ENCODE results near the gene ISG20. TPM values are rescaled to one million over a fixed set of nuclear protein-coding genes. Genes with fewer than 3 reads are reported as not detected.

Gene ISG20
- total and polyA plus RNA-seq, 4 donors = 6.8 to 36.5 (median 14.3) TPM

DNA sequence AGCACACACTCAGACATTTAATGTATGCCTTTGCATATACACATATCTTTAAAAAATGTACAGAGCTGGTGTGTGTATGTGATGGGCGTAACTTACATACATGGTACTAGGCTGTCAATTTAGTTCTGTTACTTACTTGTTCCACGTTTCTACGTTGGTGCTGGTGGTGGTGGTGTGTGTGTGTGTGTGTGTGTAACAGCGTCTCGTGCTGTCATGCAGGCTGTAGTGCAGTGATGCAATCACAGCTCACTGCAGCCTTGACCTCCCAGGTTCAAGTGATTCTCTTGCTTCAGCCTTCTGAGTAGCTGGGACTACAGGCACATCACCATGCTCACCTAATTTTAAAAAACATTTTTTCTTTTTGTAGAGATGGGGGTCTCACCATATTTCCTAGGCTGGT is 64.2 kb downstream of the ISG20 start:
- Histone ChIP-seq H3K27ac (ENCODE audit: low read depth in 1 of 2, low read length in 2 of 2) (no peak overlapping the region), H3K27me3 (ENCODE audit: control insufficient read depth in 4 of 4, insufficient read depth in 4 of 4, low read length in 3 of 4) (peaks cover 0 to 8% (median 4%) of the 10 kb centered on the region in 4 donors), H3K4me1 (ENCODE audit: control insufficient read depth in 4 of 4, insufficient read depth in 4 of 4, low read length in 3 of 4) (peaks cover 0 to 4% (median 0%) of the 10 kb centered on the region in 4 donors), H3K9me3 (ENCODE audit: control insufficient read depth in 4 of 4, low read length in 3 of 4) (no peaks in the 10 kb centered on the region), H3K9ac (ENCODE audit: low read depth in 1 of 2, low read length in 2 of 2) (no peak overlapping the region), H3K4me3 (ENCODE audit: low read depth in 1 of 3, low read length in 3 of 3) (no peak overlapping the region), H3K36me3 (ENCODE audit: control insufficient read depth in 4 of 4, insufficient read depth in 3 of 4, low read depth in 1 of 4, low read length in 3 of 4) (no peaks in the 10 kb centered on the region)
- no peak for TF ChIP-seq FOXA2 (IDR thresholded peaks at IDR 0.05)
- no peak for TF ChIP-seq JUND (IDR thresholded peaks at IDR 0.05)
- no peak for TF ChIP-seq TAF1 (conservative IDR thresholded peaks at IDR 0.05)
- TF ChIP-seq, protein P1, sequence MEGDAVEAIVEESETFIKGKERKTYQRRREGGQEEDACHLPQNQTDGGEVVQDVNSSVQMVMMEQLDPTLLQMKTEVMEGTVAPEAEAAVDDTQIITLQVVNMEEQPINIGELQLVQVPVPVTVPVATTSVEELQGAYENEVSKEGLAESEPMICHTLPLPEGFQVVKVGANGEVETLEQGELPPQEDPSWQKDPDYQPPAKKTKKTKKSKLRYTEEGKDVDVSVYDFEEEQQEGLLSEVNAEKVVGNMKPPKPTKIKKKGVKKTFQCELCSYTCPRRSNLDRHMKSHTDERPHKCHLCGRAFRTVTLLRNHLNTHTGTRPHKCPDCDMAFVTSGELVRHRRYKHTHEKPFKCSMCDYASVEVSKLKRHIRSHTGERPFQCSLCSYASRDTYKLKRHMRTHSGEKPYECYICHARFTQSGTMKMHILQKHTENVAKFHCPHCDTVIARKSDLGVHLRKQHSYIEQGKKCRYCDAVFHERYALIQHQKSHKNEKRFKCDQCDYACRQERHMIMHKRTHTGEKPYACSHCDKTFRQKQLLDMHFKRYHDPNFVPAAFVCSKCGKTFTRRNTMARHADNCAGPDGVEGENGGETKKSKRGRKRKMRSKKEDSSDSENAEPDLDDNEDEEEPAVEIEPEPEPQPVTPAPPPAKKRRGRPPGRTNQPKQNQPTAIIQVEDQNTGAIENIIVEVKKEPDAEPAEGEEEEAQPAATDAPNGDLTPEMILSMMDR (IDR thresholded peaks at IDR 0.05; ENCODE audit: low read depth, low read length, missing input control) = no peak
- no peak for TF ChIP-seq EGR1 (IDR thresholded peaks at IDR 0.05; ENCODE audit: low read depth in 2 of 2)
- no peak for TF ChIP-seq REST (IDR thresholded peaks at IDR 0.05)
- TF ChIP-seq, protein P2, sequence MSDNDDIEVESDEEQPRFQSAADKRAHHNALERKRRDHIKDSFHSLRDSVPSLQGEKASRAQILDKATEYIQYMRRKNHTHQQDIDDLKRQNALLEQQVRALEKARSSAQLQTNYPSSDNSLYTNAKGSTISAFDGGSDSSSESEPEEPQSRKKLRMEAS (IDR thresholded peaks at IDR 0.05) = no peak
- no peak for TF ChIP-seq HNF4G (IDR thresholded peaks at IDR 0.05)
- TF ChIP-seq RXRA (IDR thresholded peaks at IDR 0.05) = no peak
- TF ChIP-seq NR2F2 (IDR thresholded peaks at IDR 0.05) = no peak
- no peak for DNase-seq (ENCODE audit: low spot score)
- 42% methylated on average over 5 of the region's 5 CpGs for WGBS

DNA sequence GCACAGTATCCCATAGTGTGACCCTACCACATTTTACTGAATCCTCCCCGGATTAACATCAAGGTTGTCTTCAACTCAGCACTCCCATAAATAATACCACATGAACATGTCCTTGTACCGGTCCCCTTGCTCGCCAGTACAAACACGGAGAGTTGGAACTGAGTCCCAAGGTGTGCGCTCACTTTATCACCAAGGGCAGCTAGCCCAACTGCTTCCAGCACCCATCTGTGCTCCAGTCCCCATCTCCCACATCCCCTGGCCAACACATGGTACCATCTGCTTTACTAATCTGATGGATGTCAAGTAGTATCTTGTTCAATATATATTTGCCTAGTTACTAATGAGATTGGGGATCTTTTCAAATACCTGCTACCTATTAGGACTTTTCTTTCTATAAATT is 64.7 kb downstream of the ISG20 start:
- H3K9ac ChIP-seq (ENCODE audit: low read depth in 1 of 2, low read length in 2 of 2) = no peak overlapping the region
- peaks cover 0 to 10% (median 4%) of the 10 kb centered on the region in 4 donors for H3K27me3 ChIP-seq (ENCODE audit: control insufficient read depth in 4 of 4, insufficient read depth in 4 of 4, low read length in 3 of 4)
- WGBS = 92% methylated on average over 5 of the region's 5 CpGs
- no peak overlapping the region for H3K27ac ChIP-seq (ENCODE audit: low read depth in 1 of 2, low read length in 2 of 2)
- no peak for DNase-seq (ENCODE audit: low spot score)
- H3K36me3 ChIP-seq (ENCODE audit: control insufficient read depth in 4 of 4, insufficient read depth in 3 of 4, low read depth in 1 of 4, low read length in 3 of 4) = no peaks in the 10 kb centered on the region
- TF ChIP-seq NR2F2 (IDR thresholded peaks at IDR 0.05) (no peak), HNF4A (conservative IDR thresholded peaks at IDR 0.05) (no peak), REST (IDR thresholded peaks at IDR 0.05) (no peak)
- peaks cover 0 to 4% (median 0%) of the 10 kb centered on the region in 4 donors for H3K4me1 ChIP-seq (ENCODE audit: control insufficient read depth in 4 of 4, insufficient read depth in 4 of 4, low read length in 3 of 4)
- no peaks in the 10 kb centered on the region for H3K9me3 ChIP-seq (ENCODE audit: control insufficient read depth in 4 of 4, low read length in 3 of 4)
- no peak overlapping the region for H3K4me3 ChIP-seq (ENCODE audit: low read depth in 1 of 3, low read length in 3 of 3)
